ENCODE data around the gene NDST4.
"Not testable (repeated sequence)": the region's sequence is repeated elsewhere in the genome, so short reads cannot be mapped to it uniquely, and the experiment has no call there.

NDST4 gene

DNA sequence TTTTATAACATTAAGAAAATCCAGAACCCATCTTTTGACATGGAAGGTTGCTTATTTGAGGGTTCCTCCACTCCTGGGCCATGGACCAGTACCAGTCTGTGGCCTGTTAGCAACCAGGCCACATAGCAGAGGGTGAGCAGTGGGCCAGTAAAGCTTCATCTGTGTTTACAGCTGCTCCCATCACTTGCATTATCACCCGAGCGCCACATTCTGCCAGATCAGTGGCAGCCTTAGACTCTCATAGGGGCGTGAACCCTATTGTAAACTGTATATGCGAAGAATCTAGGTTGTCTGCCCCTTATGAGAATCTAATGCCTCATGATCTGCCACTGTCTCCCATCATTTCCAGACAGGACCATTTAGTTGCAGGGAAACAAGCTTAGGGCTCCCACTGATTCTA lies 58.6 kb downstream of the NDST4 start:
- no peak for DNase-seq (ENCODE audit: low read depth, low spot score)

DNA sequence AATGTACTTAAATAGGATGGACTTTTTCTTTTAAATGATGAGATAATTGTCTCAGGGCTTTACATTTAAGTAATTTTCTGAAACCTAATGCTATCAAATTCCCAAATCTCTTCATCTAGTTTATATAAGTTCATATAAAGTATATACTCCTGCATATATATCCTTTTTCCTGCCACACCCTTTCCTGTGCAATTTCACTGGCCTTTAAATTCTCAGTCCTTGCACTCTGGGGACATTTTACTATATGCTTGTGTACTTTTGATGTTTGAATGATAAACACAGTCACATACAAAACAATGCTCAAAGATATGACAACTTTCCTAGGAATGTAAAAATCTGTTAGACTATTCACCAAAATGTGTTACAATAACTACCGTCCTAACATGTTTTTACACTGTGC lies 60.1 kb downstream of the NDST4 start:
- no peak for DNase-seq (ENCODE audit: low read depth, low spot score)

DNA sequence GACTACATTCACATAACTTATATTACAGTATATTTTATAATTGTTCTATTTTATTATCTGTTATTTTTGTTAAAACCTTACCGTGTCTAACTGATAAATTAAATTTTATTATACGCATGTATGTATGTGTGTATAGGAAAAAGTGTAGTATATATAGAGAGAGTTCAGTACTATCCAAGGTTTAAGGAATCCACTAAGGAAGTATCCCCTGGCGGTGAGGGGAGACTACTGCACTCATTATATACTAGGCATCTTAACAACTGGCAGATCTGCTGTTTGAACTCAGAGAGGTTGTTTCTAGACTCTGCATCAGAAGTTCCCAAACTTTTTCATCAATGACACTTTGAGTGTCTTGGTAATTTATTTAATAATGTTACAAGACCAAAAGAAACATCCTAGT lies 70.9 kb downstream of the NDST4 start:
- DNase-seq (ENCODE audit: low read depth, low spot score): no peak

DNA sequence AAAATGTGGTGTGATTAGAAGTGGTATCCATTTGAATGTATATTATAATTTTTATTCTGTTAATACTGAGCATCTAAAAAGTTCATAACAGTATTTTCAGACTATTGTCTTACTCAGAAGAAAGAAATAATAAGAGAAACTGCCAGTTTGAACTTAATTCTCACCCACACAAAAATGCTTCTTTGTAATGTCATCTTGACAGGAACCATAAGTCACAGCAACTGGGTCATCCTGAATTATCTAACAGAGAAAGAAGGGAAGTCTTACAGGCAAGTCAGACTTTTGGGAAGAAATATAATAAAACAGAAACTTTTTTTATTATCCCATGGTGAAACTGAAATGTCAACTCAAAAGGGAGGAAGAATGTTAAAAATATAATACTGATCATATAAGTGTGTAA lies 83.1 kb downstream of the NDST4 start:
- DNase-seq (ENCODE audit: low read depth, low spot score): no peak

DNA sequence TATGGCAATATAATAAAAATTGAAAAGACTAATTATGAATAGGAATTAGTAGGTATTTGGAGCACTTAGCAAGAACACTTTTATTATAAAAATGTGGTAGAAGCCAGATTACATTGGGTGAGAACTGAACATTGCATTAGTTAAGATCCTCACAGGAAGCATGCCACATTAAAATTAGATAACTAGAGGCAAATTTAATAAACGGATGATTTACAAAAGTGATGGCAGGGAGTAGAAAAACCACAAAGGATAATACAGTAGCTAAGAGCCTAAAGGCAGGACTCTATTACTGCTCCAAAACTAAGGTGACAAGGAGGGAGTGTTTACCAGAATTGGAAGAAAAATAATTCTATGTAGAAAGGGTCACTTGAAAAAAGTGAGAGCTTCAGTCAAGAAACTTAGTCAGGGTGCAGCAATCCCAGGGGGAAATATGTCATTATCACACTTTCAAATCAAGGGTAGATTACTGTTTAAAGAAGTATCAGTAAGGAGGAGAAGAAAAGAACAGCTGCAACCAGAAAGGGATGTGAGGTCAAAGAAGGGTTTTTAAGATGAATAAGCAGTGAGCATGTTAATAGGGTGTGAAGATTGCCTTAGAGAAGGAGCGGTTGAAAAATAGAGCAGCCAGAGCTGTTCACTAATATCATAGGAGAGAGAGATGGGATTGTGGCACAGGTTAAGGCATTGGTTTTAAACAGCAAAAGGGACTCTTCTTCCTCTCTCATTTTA lies 84.6 kb downstream of the NDST4 start:
- DNase-seq (ENCODE audit: low read depth, low spot score): no peak

DNA sequence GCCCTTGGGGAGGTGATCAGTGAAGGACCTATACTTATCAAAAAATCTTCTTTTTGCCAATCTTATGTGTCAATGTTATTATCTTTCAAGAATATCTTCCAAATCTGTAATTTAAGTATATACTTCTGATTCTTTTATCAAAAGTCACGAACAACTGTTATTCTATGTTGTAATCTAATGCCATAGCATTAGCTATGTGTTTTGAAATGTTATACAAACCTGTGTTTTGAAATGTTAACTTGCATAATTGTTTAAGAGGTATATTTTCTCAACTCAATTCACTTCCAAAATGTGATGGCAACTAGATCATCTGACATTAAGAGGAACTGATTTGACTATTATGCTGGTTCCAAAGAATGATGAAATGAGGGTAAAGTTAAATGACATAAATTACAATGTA lies 113.5 kb downstream of the NDST4 start:
- DNase-seq (ENCODE audit: low read depth, low spot score): no peak

DNA sequence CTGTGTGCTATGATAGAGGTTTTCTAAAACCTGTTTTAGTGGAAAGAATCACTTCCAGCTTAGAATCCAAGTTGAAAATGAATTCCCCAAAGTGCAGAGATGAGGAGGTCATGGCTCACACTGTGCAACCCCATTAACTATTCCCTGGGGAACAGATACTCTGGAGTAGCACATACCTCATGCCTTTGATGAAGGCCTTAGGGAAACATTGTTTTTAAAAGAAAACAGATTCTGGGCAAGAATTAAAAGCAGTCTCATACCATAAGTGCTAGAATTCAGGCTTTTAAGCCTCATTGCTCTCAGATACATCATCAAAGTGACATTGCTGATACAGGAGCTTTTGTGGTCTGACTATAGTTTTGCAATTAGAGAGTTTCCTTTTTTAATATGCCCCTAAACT lies 115.1 kb downstream of the NDST4 start:
- DNase-seq (ENCODE audit: low read depth, low spot score): no peak

DNA sequence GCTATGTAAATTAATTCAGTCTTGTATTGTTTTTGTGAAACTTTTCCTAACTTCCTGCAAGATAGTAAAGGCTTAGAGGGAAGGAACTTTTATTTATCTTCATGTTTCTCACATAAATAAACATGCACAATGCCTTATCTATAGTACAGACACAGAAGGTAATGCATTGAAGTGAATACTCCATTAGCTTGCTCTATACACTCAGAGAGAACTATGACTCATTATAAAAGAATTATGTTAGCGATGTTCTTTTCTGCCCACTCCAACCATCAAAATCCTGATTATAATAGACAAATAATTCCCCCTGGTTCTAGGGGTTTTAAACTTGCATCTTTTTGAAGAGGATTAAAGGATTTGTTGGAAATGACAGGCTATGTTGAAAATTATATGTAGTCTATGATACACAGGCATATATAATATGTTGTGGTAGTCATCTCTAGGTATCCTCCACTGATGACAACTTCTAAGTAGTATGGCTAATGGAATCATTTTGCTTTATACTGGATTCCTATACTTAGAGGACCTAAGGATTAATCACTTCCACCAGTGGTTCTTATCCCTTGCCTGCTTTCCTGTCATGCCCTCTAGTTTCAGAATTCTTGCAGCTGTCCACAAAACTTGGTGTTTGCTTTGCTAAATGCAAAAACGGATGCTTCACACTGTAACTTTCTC lies 115.7 kb downstream of the NDST4 start:
- no peak for DNase-seq (ENCODE audit: low read depth, low spot score)

DNA sequence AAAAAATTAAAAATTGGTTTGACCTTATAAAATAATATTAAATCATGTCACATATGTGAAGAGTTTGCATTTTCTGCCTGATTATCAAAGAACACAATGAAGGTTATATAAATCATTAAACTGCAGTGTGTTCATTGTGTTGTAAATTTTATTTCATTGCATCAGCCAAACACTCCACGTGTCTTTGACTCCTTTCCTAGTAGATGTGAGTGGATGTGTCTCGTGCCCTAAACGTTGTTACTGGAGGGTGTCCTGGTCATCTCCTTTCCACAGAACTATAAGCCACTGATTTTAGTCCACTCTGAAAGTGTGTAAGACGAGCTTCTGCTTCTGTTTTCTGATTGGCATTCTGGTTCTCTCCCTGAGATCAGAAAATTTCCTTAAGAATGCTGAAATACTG lies 127.3 kb downstream of the NDST4 start:
- DNase-seq (ENCODE audit: low read depth, low spot score): no peak

DNA sequence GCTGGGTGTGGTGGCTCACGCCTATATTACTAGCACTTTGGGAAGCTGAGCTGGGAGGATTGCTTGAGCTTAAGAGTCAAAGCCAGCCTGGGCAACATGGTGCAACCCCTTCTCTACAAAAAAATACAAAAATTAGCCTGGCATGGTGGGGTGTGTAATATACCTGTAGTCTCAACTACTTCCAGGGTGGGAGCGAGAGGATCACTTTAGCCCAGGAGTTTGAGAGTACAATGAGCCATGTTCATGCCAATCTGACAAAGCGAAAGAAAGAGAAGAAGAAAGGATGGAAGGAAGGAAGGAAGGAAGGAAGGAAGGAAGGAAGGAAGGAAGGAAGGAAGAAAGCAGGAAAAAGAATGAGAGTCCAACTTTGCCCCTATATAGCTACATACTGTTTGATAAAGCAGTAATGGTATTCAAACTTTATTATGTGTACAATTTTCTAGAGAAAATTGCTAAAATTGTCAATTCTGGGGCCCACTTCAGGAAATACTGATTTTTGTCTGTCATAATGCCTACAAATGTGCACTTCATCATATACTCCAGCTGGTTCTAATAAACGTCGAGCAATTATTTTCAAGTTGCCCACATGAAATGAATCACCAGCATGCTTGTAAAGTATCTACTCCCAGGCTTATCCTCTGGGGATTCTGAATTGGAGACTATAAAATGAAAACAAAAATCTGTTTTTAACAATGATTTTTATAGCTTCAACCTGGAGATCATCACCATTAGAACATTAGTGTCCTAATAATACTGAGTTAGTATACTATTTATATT lies 132.3 kb downstream of the NDST4 start:
- DNase-seq (ENCODE audit: low read depth, low spot score): no peak

DNA sequence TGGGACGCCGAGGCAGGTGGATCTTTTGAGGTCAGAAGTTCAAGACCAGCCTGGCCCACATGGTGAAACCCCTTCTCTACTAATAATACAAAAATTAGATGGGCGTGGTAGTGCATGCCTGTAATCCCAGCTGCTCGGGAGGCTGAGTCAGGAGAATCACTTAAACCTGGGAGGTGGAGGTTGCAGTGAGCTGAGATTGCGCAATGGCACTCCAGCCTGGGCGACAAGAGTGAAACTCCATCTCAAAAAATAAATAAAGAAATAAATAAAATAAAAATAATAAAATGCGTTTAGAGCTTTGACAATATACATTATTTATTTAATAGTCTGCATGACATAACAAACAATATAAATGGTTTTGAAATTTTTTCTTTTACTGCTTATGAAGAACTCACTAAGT lies 133.0 kb downstream of the NDST4 start:
- DNase-seq (ENCODE audit: low read depth, low spot score): not testable (repeated sequence)

DNA sequence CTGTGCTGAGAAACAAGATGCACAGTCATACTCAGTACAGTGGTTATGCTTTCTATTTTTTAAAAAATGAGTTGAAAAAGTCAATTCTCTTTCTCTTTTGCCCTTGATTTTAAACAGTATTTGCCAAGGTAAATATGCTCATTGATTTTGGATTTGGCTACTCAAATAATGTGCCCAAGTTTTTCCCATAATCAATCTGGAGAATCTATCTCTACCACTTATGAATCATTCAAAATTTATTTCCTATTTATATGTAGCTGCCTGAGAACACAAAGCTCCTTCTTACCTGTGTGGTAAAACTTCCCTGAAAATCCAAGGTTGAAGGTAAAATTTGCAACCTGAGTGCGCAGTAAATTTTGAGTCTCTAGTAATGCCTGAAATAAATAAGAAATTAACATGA lies 136.5 kb downstream of the NDST4 start:
- DNase-seq (ENCODE audit: low read depth, low spot score): no peak

DNA sequence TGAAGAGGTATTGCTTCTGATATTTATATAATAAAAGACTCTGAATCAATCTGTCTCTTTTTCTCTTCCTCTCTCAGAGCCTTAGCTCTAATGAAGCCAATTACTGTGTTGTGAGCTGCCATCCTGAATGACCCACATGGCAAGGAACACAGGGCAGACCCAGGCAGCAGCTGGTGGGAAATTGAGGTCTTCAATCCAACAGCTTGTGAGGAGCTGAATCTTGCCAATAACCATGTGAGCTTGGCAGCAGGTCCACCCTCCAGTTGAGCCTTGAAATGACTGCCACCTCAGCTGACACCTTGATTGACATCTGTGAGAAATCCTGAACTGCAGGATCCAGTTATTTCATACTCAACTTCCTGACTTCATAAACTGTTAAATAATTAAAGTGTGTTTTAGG lies 149.4 kb downstream of the NDST4 start:
- no peak for DNase-seq (ENCODE audit: low read depth, low spot score)

DNA sequence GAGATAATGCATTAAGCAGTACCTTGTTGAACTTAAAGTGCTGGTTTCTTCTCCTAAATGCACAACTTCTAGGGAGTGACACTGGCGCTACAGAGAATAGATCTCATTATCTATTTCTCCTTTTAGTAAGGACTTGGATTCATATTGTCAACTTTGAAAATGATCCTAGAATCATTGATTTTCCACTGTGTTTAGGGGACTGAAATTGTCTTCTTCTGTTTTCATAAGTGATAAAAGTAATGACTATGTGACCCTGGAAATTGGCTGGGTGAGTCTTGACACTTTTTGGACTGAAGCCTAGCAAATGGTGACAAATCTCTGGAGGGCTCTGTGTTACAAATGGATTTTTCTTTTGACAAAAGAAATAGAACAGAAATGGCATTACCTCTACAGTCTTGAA lies 167.8 kb downstream of the NDST4 start:
- DNase-seq (ENCODE audit: low read depth, low spot score): no peak

DNA sequence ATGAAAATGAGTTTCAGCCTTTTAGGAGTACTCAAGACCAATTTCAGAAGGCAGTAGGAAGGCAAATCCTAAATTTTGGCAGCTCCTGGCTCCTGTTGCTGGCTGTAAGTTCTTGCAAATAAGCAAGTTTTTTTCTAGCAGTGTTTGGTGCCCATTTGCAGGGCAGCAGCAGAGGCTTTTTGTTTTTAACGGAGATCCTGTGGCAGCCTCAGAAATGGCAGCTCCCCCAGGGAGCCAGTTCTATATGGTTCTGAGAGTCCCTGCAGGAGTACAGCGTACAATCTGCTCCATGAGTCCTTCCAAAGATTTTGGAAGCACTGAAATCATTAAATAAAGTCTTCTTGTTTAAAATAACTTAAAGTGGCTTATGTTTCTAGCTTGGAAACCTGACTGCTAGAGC lies 171.9 kb downstream of the NDST4 start:
- DNase-seq (ENCODE audit: low read depth, low spot score): no peak

DNA sequence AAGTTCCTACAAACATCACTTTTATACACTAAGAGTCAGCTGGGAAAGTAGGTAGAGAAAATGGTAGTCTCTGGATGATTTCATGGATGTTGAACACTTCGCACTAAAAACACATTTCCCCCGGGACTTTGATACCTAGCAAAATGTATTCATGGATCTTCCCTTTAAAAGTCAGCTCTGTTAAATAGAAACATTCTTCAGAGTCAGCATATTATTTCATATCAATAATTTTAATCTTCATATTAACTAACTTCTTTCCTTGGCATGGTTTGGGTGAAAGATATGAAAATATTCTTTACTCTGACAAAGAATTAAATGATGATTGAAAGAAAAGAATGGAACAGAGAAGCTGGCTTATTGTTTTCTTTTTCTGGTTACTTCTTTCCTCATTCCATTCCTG lies 185.5 kb downstream of the NDST4 start:
- DNase-seq (ENCODE audit: low read depth, low spot score): no peak

DNA sequence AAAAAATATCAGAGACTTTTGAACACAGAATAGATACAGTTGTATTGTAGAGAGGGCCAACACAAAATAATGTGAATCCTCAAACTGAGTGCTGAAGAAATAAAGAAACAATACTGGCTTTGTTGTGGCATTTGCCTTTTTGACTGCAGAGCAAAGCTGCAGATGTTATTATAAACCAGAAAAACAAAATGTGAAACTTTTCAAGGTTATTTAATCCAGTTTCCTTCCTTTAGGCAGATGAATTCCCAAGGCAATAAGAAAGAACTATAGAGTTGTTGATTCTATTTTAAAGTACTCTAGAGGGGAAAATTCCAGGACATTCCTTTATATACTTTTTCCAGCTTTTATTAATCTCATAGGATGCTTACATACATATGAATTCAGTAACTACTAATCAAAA lies 186.8 kb downstream of the NDST4 start:
- DNase-seq (ENCODE audit: low read depth, low spot score): no peak

DNA sequence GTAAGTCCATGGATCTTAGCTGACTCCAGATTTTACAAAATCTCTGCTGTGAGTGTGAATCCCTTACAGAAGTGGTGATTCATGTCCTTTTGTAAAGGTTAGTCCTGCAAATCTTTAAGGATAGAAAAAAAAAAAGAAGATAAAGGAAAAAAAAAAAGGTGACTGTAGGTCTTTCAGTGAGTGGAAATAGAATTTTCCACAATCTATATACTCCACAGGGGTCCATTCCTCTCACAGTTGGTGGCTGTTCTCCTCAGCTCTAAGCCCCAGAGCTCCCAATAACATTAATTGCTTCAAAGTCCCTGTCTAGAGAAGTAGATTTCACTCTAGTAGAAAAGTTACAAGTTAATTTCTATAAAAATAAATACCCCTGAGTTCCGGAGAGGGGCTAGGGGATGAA lies 189.1 kb downstream of the NDST4 start:
- no peak for DNase-seq (ENCODE audit: low read depth, low spot score)

DNA sequence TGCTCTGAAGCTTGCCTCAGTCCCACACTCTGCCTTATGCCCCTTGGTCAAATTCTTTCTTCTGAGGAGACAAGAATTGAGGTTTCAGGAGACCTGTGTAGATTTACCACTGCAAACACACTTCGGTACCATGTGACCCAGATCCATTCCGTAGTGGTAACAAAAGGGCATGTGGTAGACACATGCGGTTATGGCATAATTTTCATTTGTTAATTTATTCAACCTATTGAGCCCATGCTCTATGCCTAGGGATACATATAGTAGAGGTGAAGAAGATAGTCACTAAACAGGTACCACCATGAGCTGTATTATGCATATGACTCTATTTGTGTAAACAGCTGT lies 190.9 kb downstream of the NDST4 start:
- DNase-seq (ENCODE audit: low read depth, low spot score): no peak

DNA sequence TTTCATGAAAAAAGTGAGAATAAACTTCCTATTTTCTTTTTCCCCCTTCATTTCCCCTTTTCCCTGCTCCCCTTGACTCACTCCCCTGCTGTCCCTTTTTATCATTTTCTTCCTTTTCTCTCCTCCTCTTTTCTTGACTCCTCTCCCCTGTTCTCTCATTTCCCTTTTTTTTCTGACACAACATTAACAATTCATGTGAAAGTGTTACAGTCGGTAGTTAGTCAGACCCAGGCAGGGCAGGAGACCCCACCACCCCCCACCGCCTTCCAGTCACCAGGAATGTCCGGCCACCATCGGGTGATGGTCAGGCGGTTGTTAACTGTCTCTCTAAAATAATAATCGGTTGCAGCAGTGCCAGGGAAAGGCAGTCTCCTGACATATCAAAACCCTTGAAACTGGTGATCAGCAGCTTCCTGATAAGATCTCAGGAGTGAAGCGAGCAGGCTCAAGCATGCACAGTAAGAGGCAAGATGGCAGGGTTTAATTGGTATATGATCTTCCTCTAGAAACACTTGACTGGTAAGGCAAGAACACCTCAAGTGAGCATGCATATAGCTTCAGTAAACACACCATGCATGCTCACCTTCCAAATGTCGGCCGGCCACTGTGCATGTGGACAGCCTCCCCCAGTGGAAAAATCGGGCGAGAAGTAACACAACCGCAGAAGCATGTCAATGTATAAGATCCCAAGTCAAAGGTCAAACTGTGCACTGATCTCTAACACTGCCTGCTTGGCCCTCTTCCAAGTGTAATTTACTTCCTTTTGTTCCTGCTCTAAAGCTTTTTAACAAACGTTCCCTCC lies 191.4 kb downstream of the NDST4 start:
- DNase-seq (ENCODE audit: low read depth, low spot score): no peak

DNA sequence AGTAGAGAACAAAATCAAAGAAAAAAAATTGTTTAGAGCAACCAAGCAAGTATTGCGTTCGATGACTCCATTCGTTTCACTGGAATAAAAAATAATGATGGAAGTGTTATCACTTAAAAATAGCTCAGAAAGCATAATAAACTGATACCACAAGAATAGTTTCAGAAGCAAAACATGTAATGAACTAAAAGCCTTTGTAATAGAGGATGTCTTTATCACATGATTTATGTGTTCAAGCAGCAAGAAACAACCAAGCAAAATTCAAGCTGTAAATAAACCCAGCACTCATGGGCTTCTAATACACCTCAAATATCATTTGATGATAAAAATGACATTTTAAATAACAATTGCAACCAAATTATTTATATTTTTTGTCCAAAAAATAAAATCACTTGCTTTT lies 192.2 kb downstream of the NDST4 start:
- DNase-seq (ENCODE audit: low read depth, low spot score): no peak

DNA sequence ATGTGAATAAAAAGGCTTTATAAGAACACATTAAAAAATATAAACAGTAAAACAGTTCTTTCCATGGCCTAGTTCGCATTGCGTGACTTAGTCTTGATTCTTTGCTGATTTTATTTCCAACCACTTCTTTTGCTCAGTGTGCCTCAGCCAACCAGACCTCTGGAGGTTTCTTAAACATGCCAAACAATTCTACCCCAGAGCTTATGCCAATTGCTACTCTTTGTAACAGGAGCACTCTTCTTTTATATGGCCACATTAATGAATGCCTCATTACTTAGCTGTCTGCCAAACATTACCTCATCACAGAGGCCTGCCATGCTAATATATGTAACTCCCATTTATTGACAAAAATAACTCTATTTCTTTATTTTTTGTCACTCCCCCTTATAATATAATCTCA lies 202.3 kb downstream of the NDST4 start:
- no peak for DNase-seq (ENCODE audit: low read depth, low spot score)

All from activated CD4-positive, CD25-positive, alpha-beta regulatory T cell treated with anti-CD3 and anti-CD28 coated beads, Interleukin-2, amount 50 U/mL, for 16 hours (primary cell).